Measurements from ENCODE around the gene KATNAL2.

KATNAL2 gene, protein sequence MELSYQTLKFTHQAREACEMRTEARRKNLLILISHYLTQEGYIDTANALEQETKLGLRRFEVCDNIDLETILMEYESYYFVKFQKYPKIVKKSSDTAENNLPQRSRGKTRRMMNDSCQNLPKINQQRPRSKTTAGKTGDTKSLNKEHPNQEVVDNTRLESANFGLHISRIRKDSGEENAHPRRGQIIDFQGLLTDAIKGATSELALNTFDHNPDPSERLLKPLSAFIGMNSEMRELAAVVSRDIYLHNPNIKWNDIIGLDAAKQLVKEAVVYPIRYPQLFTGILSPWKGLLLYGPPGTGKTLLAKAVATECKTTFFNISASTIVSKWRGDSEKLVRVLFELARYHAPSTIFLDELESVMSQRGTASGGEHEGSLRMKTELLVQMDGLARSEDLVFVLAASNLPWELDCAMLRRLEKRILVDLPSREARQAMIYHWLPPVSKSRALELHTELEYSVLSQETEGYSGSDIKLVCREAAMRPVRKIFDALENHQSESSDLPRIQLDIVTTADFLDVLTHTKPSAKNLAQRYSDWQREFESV

DNA sequence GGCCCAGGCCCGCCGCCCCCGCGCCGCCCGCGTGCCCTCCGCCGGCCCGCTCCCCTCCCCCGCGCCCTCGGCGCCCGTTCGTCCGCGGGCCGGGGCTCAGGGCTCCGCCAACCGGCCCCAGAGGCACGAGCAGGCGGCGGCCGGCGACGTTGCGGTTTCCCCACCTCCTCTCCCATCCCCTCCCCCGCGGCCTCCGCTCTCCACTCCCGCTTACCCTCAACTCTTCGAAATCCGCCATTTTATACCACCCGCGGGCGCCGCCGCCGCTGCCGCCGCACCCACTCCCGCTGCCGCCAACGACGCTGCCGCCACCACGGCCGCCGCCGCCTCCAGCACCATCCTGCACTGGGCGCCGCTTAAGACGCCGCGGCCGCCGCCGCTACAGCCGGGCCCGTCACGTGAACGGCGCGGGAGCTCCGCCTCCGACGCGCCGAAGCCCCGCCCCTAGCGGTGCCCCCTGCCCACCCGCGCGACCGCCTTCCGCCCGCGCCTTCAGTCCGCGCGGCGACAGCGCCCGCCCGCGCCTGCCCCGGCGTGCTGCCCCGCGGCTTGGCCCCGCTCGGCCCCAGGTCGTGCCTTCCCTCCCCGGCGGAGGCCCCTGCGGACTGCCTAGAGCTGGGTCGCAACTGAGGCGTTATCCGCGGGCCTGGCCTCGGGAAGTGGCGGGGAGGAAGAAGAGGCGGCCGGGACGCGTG lies at the start of gene KATNAL2, which contains the start of gene PIAS2:
KATNAL2 (plus strand) TSS at position 495 of the 695 bp plus-strand sequence. CDS start 29,271 bp downstream, outside the sequence.
PIAS2 (minus strand) TSS at position 400 of the 695 bp plus-strand sequence; CDS start at position 238, 162 bp downstream.
- peak; percentile 92 for DNase-seq

- no peak for DNase-seq
These were observed 49.1 kb upstream of the KATNAL2 start for GRCh38 chr18:46868169-46868921.

GRCh38 chr18:46877329-46877987 lies 39.9 kb upstream of the KATNAL2 start:
- no peak for DNase-seq

- no peak for DNase-seq
These were observed 34.2 kb upstream of the KATNAL2 start for GRCh38 chr18:46883180-46883579.

GRCh38 chr18:46886893-46887292 lies 30.5 kb upstream of the KATNAL2 start:
- DNase-seq = no peak

- no peak for DNase-seq
These were observed 28.4 kb upstream of the KATNAL2 start for GRCh38 chr18:46888965-46889364.

DNA sequence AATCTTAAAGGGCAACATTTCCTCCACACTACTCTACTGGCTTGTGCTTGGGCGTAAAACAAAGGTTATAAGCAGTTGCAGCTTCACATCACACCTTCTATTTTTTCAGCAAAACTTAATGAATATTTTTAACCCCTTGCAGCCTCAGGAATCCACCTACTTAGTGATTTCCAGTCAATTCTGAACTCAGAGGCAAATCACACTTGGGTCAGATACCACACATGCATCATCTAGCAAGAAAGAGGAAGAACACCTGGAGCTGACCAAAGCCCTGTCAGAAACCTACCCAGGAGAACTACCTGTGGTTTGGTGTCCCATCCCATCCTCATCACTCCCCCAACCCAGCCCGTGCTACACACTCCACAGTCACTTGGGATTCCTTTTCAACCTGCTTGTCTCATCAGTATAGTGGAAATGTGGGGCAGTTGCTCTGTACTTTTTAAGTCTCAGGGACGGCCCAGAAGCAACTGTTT lies 25.6 kb upstream of the KATNAL2 start:
- no peak for DNase-seq

DNA sequence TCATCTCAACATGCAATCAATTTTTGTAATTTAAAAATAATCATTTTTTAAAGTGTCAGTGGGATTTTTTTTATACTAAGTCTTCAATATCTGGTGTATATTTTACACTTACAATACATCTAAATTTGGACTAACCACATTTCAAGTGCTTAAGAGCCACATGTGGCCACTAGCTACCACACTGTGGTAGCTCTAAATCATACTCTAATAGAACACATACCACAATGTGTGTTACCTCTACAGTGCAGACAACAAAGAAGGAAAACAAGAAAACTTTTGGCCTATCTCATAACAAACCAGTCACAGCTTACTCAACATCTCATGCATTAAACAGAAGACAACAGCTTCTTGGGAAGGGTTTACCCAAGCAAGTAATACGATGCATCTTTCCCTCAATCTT lies 24.6 kb upstream of the KATNAL2 start:
- no peak for DNase-seq

DNA sequence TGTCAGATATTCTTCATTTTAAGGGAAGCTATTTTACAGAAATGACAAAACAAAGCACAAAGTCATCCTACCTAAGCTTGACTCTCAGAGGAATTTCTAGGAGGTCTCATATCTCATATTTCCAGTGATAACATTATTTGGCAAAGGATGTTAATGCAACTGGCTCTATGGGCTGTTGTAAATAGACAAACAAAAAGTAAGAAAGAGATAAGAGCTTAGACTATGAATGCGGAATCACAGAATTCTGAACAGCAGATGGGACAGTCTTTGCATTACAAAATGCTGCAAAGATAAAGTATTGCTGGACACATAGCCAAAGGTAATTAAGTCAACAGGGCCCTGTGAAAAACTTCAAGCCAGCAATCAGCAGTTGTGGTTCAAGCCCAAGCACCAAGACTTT lies 24.0 kb upstream of the KATNAL2 start:
- DNase-seq = no peak

- DNase-seq = no peak
These were observed 23.3 kb upstream of the KATNAL2 start for GRCh38 chr18:46894124-46894523.

- DNase-seq = no peak
These were observed 18.0 kb upstream of the KATNAL2 start for GRCh38 chr18:46899274-46899948.

- no peak for DNase-seq
These were observed 14.0 kb upstream of the KATNAL2 start for GRCh38 chr18:46903406-46903805.

DNA sequence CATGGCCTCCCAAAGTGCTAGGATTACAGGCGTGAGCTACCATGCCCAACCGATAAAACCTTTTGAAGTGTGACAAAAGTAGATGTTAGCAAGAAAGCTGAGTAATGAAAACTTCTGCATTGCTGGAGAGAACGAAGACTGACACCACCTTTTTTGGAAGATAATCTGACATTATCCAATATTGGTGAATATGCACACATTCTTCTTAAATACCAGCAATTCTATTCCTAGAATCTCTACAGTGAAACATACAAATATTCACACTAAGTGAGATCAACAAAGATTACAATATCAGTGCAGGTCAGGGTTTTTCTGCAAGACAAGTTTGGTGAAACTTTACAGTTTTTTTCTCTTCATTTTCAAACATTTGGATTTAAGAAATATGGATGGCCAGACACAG lies 7.9 kb upstream of the KATNAL2 start:
- DNase-seq = no peak

GRCh38 chr18:46910856-46911255 lies 6.5 kb upstream of the KATNAL2 start:
- DNase-seq = no peak

GRCh38 chr18:46915800-46916550 lies 1.4 kb upstream of the KATNAL2 start:
- peak; percentile 41 for DNase-seq

- DNase-seq = peak; percentile 25
These were observed 773 bp upstream of the KATNAL2 start for GRCh38 chr18:46916551-46917107.

GRCh38 chr18:46917803-46918600 lies 600 bp downstream of the KATNAL2 start:
- DNase-seq = peak; percentile 50

DNA sequence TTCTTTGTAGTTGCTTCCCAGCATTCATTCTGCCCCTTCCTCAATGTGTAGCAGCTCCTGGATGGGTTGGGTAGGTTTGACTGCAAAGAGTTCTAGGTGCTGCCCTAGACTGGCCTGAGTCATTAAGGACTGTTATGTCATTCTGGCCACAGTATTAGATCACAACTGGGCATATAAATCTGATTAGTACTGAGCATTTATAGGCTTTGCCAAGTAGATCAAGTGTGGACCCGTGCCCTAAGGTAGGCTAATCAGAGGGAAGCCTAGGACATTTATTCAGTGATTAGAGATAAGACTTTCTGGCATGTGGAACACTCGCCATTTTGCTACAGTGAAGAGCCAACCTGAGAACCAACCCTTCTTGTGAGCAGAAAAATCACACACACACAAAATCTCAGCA lies 2.7 kb downstream of the KATNAL2 start:
- no peak for DNase-seq

GRCh38 chr18:46920653-46921052 lies 3.3 kb downstream of the KATNAL2 start:
- DNase-seq = no peak
